HG03558 (cell line): ENCODE data around the gene IZUMO2.
"Not testable (repeated sequence)": the region's sequence is repeated elsewhere in the genome, so short reads cannot be mapped to it uniquely, and the experiment has no call there.

ENCODE experiments used
- ATAC-seq: cut with Tn5 transposase; IDR thresholded peaks from one replicate; pipeline ENCODE4 v1.9.1; 2021; ENCODE audit warnings: moderate number of reproducible peaks; ENCODE audit not compliant: unreplicated experiment; ENCODE audit errors: extremely low read depth

Gene IZUMO2

DNA sequence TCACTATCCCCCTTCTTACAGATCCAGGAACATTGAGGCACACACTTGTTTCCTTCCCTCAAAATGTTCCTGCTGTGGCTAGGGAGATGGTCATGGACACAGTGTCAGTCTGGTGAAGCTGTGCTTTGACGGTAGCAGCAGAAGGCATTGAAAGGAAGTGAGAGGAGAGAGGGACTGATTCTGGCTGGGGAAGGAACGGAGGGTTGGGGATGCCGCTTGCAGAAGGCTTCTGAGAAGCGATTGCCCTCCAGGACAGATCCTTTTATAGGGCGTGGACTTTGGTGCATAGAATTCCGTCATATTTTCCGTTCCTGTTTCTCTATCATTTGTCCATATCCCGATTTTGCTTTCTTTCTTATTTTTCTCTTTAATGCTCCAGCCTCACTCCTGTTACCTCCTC is 26.2 kb upstream of the IZUMO2 start:
- no peak for ATAC-seq

DNA sequence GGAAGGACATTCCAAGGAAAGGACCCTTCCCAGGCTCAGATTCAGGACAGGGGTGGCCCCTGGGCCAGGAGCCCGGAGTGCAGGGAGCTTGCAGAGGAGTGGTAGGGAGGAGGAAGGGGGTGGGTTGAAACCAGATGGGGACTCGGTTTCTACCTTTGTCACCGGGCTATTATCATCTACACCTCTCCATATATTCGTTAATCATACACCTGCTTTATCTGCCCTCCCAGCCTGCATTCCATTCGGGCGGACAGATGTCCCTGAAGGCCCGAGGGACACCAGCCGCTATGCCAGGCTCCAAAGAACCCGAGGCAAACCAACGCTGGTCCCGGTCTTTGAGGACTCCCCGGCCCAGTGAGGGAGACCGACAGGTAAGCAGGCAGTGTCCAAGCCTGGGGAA is 24.9 kb upstream of the IZUMO2 start:
- no peak for ATAC-seq

DNA sequence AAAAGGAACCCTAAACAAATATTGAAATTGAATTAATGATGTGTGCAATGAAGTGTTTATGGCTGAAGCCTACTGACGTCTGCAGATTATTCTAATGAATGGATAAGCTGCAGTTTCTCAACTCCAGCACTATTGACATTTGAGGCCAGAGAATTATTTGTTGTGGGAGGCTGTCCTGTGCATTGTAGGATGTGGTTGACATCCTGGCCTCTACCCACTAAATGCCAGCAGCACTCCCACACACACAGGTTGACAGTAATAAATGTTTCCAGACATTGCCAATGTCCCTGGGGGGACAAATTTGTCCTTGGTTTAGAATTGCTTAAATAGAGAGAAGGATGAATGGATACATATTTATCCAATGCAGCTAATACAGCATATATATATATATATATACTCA is 21.1 kb upstream of the IZUMO2 start:
- no peak for ATAC-seq

DNA sequence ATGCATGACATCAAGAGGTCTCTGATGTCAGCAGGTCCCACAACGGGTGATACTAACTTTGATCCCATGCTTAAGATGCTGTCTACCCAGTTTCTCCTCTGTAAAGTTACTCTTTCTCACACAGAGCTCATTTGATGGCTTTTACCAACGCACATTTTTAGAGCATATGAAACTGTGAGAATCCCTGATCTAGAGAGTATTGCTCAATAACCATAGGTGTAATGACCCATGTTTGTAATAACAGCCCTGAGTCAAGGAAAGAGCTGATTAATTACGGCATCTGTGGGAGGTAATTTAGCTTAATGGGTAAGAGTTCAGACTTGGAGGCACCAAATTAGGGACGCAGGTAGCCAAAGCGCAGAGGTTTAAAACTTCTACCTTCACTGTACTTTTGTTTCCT is 18.0 kb upstream of the IZUMO2 start:
- no peak for ATAC-seq

DNA sequence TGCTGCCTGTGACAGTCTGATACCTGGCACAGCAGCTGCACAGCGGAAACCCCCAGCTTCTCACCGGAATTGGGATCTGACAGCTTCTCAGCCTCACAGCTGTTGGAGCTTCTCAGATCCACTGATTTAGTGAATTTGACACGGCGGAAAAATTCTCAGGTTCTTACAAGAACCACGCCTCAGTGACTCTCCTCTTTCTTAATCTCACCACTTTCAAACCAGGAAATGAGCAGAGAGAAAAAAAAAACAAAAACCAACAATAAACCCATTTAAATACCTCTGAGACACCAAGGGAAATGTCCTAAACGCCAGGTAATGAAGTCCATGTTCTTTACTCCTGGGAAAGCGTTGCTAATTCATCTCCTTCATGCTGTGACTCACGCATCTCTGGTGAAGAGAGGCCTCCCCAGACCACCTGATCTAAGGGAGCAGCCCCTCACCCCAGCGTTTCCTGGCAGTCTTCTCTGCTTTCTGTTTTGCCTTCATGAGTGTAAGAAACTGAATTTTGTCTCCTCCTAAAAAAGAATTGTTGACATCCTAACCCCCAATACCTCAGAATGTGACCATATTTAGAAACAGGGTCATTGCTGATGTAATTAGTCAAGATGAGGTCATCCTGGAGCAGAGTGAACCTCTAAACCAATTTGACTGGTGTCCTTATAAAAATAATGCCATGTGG is 15.9 kb upstream of the IZUMO2 start:
- ATAC-seq: no peak

DNA sequence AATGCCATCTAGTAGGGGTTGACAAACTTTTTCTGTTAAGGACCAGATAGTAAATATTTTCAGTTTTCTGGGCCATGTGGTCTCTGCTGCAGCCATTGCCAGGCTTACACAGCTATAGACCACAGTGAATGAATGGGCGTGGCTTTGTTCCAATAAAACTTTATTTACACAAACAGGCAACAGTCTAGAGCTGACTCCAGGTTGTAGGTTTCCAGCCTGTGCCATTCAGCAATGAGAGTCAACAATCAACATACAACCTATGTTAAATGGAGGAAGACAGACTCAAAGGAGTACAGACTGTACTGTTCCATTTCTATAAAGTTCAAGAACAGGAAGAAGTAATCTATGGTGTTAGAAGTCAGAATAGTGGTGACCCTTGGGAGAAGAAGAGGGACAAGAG is 15.2 kb upstream of the IZUMO2 start:
- ATAC-seq: no peak

DNA sequence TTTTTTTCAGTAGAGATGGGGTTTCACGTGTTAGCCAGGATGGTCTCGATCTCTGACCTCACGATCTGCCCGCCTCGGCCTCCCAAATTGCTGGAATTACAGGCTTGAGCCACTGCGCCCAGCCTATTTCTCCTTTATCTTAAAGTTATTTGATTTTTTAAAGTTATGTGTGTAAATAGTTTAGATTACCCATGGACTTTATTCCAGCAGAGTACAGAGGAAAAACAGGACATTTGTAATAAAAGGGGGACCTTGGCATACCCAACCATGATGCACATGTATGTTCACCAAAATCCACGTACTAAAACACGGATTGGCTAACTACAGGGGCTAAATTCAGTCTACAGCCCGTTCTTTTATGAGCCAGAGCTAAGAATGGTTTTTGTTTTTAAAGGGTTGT is 13.7 kb upstream of the IZUMO2 start:
- ATAC-seq: no peak

DNA sequence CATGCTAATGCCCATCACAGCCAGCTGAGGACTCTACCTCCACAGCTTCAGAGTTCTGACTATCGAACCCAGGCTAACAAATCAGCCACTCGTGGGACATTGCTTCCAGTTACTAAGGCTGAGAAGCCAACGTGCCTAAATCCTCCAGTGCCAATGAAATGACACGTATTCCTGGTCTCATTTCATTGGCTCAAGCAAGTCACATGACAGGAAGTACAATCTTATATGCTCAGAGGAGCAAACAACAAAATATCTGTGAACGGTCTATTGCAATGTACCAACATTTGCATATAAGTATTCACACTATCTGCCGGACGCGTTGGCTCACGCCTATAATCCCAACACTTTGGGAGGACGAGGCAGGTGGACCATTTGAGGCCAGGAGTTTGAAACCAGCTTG is 12.8 kb upstream of the IZUMO2 start:
- no peak for ATAC-seq

DNA sequence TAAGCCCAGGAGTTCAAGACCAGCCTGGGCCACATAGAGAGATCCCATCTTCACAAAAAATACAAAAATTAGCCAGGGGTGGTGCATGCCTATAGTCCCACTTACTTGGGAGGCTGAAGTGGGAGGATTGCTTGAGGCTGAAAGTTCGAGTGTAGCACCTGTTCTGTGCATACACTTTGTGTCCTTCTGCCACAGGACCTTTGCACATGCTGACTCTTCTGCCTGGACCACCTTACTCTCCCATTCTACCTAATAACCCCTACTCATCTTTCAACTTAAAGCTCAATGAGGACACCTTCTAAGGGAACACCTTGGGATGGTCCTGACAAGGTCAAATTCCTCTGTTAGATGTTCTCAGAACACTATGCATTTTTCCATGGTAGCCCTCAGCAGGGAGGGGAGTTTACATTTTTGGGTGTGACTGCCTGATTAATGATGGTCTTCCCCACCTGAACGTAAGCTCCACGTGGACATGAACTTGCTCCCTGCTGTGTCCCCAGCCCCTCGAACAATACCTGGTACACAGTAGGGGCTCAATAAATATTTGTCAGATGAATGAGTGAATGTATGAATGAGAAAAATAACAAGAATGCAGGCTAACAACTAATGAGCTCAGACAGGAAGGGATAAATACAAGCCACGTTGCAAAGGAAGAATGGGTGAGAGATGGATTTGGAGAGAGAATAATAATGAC is 11.2 kb upstream of the IZUMO2 start:
- no peak for ATAC-seq

DNA sequence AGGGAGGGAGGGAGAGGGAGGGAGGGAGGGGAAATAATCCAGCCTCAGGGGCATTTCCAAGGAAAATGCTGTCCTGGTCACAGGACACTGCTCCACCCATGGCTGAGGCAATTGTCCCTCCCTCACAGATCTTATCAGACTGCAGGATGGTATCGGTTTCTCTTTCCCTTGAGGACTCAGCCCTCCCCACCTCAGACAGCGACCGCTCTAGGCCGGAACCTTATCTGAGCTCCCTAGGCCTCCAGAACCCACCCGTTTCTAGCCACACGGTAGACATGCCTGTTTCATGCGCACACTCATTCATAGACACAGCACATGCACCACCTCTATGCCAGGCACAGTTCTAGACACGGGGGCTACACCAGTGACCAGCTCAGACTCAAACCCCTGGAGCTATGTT is 10.0 kb upstream of the IZUMO2 start:
- ATAC-seq: no peak

DNA sequence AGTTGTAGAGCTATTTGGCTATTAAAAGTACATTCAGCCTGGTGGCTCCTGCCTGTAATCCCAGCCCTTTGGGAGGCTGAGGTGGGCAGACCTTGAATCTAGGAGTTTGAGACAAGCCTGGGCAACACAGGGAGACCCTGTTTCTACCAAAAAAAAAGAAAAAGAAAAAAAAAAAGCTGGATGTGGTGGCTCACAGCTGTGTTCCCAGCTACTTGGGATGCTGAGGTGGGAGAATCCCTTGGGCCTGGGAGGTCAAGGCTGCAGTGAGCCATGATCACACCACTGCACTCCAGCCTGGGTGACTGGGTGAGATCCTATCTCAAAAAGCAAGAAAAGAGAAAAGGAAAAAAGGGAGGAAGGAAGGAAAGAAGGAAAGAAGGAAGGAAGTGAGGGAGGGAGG is 9.6 kb upstream of the IZUMO2 start:
- no peak for ATAC-seq

DNA sequence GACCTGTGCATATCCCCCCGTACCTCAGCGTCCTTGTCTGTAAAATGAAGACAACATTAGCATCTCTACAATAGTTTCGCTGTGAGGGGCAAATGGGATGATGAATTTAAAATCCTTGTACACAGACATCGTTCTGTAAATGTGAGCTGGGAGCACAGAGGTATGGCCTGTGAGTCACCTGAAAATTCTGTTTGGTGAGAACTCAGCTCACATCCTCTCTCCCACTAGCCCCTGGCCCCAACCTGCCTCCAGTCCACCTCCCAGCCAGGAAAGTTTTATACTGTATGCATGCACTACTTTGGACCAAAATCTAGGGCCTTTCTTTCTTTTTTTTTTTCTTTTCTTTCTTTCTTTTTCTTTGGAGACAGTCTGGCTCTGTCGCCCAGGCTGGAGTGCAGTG is 8.7 kb upstream of the IZUMO2 start:
- ATAC-seq: no peak

DNA sequence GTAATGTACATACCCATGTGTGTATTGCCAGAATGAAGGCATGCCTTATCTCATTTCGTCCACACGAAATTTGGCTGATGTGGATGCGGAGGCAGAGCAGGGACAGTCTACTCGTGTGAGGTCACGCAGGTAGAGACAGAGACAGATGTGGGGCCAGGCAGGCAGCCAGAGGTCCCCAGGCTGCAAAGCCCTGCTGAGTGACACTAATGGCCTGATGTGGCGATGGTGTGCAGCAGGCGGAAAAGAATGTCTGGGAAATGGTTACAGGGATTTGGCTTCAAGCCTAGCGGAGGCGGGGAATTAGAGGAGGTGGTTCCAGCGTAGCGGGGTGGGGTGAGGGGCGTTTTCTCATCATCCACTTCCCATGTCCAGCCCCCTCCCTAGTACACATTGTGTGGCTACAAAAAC is 4.2 kb upstream of the IZUMO2 start:
- no peak for ATAC-seq

DNA sequence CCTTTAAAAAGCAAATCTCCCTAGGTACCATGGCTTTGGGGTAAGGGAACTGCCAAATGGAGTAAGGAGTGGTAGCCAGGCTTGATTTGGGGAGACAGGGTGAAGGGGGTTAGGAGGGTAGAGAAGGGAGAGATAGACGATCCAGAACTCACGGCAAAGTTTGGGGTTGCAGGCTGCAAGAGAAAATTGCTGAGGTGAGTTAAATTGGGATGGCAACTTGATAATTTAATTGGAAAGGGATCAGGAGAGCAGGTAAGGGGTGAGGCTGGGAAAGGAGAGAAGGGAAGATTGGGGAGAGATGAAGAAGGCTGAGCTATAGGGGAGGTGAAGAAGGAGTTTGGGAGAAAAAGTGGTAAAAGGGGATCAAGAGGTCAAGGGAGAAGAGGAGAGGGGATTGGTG is 4.0 kb downstream of the IZUMO2 start:
- no peak for ATAC-seq

DNA sequence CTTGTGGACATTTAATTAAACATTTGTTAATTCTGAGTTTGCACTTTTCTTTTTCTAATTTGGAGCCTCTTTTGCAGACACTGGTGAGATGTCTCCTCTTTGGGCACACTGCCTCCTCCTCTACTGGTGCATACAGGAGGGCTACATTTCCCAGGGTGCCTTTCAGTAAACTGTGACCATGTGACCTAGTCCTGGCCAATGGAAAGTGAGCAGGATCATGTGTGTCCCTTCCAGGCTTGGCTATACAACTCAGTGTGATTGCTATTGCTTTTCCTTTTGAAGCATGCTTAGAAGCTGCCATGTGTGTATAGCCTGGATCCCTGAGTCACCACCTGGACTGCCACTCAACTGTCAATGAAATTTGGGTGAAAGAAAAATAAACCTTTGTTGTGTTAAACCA is 4.5 kb downstream of the IZUMO2 start:
- ATAC-seq: no peak

DNA sequence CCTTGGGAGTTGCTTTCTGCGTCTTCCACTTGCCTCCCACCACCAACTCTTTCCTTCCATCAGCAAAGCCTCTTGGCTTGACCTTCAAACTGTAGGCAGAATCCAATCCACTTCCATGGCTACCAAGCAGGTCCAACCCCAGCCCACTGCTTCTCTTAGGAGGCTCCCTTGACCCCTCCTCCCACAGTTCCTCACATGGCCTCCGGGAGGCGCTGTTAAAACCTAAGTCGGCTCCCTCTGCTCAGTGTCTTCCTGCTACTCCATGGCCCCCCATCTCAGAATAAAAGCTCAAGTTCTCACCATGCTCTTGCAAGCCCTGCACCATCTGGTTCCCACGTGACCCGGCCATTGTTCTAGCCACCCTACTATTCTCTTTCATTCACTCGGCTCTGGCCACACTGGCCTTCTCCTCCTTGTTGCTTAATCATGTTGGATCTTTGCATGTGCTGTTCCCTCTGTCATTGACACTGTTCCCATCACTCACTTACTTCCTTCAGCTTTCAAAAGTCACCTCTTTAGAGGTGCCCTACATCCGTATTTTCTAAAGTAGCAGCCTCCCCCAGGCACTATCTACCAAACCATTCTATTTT is 7.5 kb downstream of the IZUMO2 start:
- ATAC-seq: no peak

DNA sequence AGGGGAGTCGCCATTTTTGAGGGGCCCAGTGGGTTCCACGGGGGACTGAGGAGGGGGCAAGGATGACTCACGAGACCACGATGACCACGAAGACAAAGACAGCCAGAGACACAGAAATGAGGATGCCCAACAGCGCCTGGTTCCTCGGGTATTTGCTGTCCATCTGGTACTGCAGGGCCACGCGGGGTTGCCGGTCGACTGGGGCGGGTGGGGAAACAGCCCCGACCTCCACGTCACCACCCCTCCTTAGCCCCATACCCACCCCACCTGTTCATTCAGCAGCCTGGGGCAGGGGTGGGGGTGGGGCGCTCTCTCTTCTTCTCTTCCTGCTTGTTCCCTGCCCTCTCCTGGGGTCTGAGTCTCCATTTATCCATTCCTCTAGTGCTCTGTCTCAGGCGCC is 8.6 kb downstream of the IZUMO2 start:
- ATAC-seq: no peak

DNA sequence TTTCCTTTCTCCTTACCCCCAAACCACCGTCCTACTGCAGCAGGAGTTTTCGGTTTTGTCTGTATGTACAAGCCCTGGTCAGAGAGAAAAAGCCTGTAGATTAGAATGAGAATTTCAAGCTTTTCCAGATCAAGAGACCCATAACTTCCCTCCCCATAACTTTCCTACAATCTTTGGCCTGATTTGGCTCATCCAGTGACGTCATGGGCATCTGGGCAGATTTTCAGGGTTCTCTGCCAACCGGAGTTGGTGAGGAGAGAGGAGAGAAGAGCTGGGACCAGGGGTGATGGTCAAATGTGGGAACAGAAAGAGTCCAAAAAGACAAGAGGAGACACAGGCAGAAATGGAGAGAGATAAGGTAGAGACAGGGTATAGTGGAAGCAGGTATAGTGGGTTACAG is 10.5 kb downstream of the IZUMO2 start:
- no peak for ATAC-seq

DNA sequence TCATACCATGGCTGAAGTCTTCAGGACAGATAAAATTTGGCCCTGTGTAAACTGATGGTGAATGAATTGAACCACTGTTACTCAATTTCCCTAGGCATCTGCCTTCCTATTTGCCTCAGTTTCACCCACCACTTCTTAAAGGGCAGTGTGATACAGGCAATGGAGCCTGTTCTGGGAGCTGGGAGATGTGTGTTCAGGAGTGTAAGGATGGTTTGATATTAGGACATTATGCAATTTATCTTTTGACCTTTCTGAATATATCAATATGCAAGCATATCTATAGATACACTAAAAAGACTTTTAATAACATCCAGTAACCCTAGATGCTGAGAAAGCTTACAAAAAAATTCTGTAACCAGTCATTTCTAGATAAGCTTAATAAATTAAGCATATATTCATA is 14.6 kb downstream of the IZUMO2 start:
- ATAC-seq: no peak

DNA sequence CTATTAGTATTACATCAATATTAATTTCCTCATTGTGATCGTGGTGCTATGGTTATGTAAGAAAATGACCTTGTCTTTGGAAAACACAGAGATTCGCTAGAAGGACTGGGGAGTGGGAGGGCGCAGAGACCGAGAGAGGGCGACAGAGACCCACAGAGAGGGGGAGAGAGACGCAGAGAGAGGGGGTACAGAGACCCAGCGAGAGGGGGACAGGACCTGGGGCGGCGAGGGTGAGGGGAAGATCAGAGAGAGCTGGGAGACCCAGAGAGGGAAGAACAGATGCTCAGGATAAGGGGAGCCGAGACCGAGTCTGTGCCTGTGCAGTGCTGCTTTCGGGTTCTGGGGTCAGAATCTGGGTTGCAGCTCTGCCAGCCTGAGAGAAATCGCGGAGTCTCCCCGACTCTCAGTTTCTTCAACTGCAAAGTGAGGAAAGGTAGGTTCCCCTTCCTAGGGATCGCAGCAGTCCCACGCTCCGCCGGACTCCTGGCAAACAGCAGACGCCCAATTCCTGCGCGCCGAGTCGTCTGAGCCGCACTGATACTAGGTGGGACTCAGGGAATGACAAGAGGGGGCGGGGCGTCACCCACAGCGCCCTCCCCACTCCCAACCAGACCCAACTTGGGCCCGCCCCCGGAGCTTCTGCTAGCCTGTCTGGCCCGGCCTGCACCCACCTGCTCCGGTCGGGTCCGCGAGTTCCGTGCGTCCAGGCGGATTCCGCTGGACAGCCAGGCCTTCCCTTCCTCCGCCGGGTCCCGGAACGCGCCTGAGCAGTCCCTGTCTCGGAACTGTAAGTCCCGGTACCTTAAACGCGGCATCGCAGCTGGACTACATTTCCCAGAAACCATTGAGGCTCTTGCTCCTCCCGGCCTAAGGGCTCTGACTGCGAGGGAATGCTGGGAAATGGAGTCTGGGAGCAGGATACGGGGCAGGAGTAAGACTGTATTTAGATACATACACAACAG is 15.3 kb downstream of the IZUMO2 start:
- ATAC-seq: no peak

DNA sequence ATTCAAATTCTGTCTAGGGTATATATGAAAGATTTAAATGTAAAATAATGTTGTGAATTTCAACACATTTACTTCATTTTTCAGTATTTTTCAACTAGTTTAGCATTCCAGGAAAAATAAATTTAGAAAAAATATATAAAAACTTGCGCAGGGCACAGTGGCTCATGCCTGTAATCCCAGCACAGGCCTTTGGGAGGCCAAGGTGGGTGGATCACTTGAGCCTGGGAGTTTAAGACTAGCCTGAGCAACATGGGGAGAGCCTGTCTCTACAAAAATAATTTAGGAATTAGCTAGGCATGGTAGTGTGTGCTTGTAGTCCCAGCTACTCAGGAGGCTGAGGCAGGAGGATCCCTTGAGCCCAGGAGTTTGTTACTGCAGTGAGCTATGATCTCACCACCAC is 21.2 kb downstream of the IZUMO2 start:
- not testable (repeated sequence) for ATAC-seq
